ENCODE data around the gene SPATA20. TPM values are rescaled to one million over a fixed set of nuclear protein-coding genes. Genes with fewer than 3 reads are reported as not detected.

SPATA20 gene
- total RNA-seq, 2 experiments from 2014 or later = 10.2 to 10.3 TPM

- no peaks in the 10 kb centered on the region for H3K9me3 Mint-ChIP-seq
- peaks cover 40% of the 10 kb centered on the region for H3K4me1 Mint-ChIP-seq (ENCODE audit: low read depth)
- ATAC-seq (ENCODE audit: poor library complexity) = no peak
- peaks cover 81% of the 10 kb centered on the region for H3K27me3 Mint-ChIP-seq
- no peaks in the 10 kb centered on the region for H3K36me3 ChIP-seq (ENCODE audit: insufficient read depth, low read length)
- peaks cover 50% of the 10 kb centered on the region for H3K4me1 ChIP-seq (ENCODE audit: insufficient read depth, low read length)
- H3K27ac ChIP-seq (ENCODE audit: low read depth in 1 of 2, low read length in 2 of 2) = no peak overlapping the region
- intact Hi-C loops (cut with DNase I, micrococcal nuclease) = no loop called here
- peaks cover 72 to 78% of the 10 kb centered on the region in 2 experiments for H3K27me3 ChIP-seq (ENCODE audit: control insufficient read depth in 1 of 2, insufficient read depth in 2 of 2, low read length in 2 of 2)
- no peak for TF ChIP-seq CTCF (IDR thresholded peaks at IDR 0.05)
- ChIA-PET POLR2A (interaction anchor here (0.8 to 4.5 kb wide), 2 partner anchors 15 to 20 kb away, joined by 3 to 19 read pairs; no protein-coding TSS in a partner anchor), CTCF (no interaction called here)
- no peak overlapping the region for H3K4me3 ChIP-seq (ENCODE audit: low read length)
- H3K27ac Mint-ChIP-seq = no peak overlapping the region
- DNase-seq = peak in 1 of 14 experiments; percentile 50
- H3K9me3 ChIP-seq (ENCODE audit: control insufficient read depth in 1 of 2, insufficient read depth in 1 of 2, low read length in 2 of 2) = peaks cover 0 to 24% of the 10 kb centered on the region in 2 experiments
- H3K36me3 Mint-ChIP-seq (ENCODE audit: low read depth) = no peaks in the 10 kb centered on the region
- no peak overlapping the region for H3K4me3 Mint-ChIP-seq
Observed at GRCh38 chr17:50561746-50562141, 14.8 kb downstream of the SPATA20 start.

DNA sequence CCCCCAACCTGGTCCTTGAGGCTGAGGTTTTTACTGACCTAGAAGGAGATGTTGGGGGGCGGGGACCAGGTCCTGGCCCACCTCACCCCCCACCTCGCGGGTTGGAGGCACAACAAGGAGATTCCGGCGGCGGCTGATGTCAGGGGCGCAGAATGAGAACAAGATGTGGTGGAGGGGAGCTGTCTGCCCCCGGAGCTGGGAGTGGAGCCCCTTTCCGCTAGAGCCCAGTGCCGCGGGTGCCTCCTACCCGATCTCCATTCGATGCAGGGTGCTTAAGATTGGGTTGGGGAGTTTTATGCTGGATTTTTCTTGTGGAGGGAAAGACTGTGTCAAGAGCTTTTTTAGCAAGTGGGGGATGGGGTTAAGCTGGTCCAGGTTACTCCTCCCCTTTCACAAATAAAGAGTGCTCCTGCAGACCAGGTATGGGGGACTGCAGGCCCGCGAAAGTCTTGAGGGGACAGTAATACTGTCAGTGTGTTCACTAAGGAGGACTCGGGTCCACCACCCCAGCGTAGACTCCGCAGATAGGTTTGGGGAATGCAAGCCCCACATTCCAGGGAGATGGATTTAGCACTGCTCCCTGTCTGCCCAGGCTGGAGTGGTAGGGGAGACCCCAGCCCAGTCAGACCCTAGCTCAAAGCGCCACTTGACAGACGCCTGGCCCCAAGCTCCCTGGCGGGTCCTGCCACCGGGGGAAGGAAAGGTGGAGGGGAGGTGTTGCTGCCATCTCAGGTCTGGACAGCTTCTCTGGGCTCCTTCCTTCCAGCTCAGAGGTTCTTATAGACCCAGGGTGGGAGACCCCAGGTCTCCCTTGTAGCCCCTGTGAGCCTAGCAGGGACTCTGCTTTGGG is 15.5 kb downstream of the SPATA20 start:
- H3K9me3 ChIP-seq (ENCODE audit: control insufficient read depth in 1 of 2, insufficient read depth in 1 of 2, low read length in 2 of 2) = peaks cover 0 to 24% of the 10 kb centered on the region in 2 experiments
- H3K27ac ChIP-seq (ENCODE audit: low read depth in 1 of 2, low read length in 2 of 2) = no peak overlapping the region
- no peak for ATAC-seq (ENCODE audit: poor library complexity)
- H3K27me3 ChIP-seq (ENCODE audit: control insufficient read depth in 1 of 2, insufficient read depth in 2 of 2, low read length in 2 of 2) = peaks cover 70 to 80% of the 10 kb centered on the region in 2 experiments
- H3K4me3 ChIP-seq (ENCODE audit: low read length) = no peak overlapping the region
- Mint-ChIP-seq H3K36me3 (ENCODE audit: low read depth) (no peaks in the 10 kb centered on the region), H3K27ac (no peak overlapping the region), H3K4me1 (ENCODE audit: low read depth) (peaks cover 40% of the 10 kb centered on the region), H3K4me3 (peak overlapping the region; percentile 75), H3K27me3 (peaks cover 85% of the 10 kb centered on the region), H3K9me3 (no peaks in the 10 kb centered on the region)
- TF ChIP-seq CTCF (IDR thresholded peaks at IDR 0.05) = no peak
- H3K36me3 ChIP-seq (ENCODE audit: insufficient read depth, low read length) = no peaks in the 10 kb centered on the region
- DNase-seq = peak in 3 of 14 experiments; percentile 17 to 50 (median 43)
- intact Hi-C loops (cut with DNase I, micrococcal nuclease) = no loop called here
- CTCF ChIA-PET = interaction anchor here (0.9 to 1.3 kb wide), 5 partner anchors 13 to 80 kb away, joined by 3 to 5 read pairs (median 3); no protein-coding TSS in a partner anchor
- H3K4me1 ChIP-seq (ENCODE audit: insufficient read depth, low read length) = peaks cover 50% of the 10 kb centered on the region
- POLR2A ChIA-PET = interaction anchor here (0.6 to 4.5 kb wide), 3 partner anchors 14 to 447 kb away, joined by 3 to 19 read pairs (median 3); no protein-coding TSS in a partner anchor

DNA sequence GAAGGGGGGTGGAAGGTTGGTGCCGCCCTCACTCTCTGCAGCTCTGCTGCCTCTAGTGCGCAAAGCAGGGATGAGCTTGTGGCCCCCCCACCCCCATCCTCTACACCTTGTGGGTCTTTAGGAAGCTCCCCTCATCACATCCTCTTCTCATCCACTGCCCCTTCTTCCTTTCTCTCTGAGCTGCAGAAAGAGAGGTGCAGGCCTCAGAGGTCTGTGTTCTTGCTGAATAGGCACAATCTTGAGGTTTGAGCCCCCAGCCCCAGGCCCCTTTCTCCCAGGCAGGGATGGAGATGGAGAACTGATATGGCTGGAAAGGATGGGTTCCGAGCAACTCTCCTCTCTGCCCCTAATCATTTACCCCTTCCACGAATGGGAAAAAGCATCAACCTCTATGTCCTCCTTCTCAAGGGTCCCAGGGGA is 16.1 kb downstream of the SPATA20 start:
- peaks cover 68 to 79% of the 10 kb centered on the region in 2 experiments for H3K27me3 ChIP-seq (ENCODE audit: control insufficient read depth in 1 of 2, insufficient read depth in 2 of 2, low read length in 2 of 2)

More for the DNA sequence above, 16.1 kb downstream of the SPATA20 start:
- Mint-ChIP-seq H3K4me1 (ENCODE audit: low read depth) (peaks cover 39% of the 10 kb centered on the region), H3K4me3 (peak overlapping the region; percentile 75), H3K27ac (no peak overlapping the region), H3K9me3 (no peaks in the 10 kb centered on the region), H3K36me3 (ENCODE audit: low read depth) (no peaks in the 10 kb centered on the region), H3K27me3 (peaks cover 83% of the 10 kb centered on the region)
- Histone ChIP-seq H3K4me1 (ENCODE audit: insufficient read depth, low read length) (peaks cover 50% of the 10 kb centered on the region), H3K36me3 (ENCODE audit: insufficient read depth, low read length) (no peaks in the 10 kb centered on the region), H3K27ac (ENCODE audit: low read depth in 1 of 2, low read length in 2 of 2) (no peak overlapping the region), H3K4me3 (ENCODE audit: low read length) (no peak overlapping the region), H3K9me3 (ENCODE audit: control insufficient read depth in 1 of 2, insufficient read depth in 1 of 2, low read length in 2 of 2) (peaks cover 0 to 24% of the 10 kb centered on the region in 2 experiments)
- no peak for TF ChIP-seq CTCF (IDR thresholded peaks at IDR 0.05)
- ATAC-seq (ENCODE audit: poor library complexity) (no peak), DNase-seq (peak in 2 of 14 experiments; percentile 41 to 43)
- ChIA-PET CTCF (interaction anchor here (0.9 to 1.3 kb wide), 5 partner anchors 12 to 81 kb away, joined by 3 to 5 read pairs (median 3); no protein-coding TSS in a partner anchor), POLR2A (interaction anchor here (4.5 kb wide), 1 partner anchor 21 kb away, joined by 19 read pairs; no protein-coding TSS in a partner anchor)
- intact Hi-C loops (cut with DNase I, micrococcal nuclease) = no loop called here
